AG04450 (cell line): Measurements from ENCODE around the gene NDUFB2. TPM values are rescaled to one million over a fixed set of nuclear protein-coding genes. Genes with fewer than 3 reads are reported as not detected.
"Not testable (repeated sequence)": the region's sequence is repeated elsewhere in the genome, so short reads cannot be mapped to it uniquely, and the experiment has no call there.

Experiments
- CTCF ChIA-PET: fragments of 300-600, 350-600 bp; formaldehyde crosslinking; extraction: SDS; loops from one replicate; lab custom pipeline; 2022; ENCODE audit warnings: antibody characterized with exemption, inconsistent platforms; lab: Charles Lee
- POLR2A ChIA-PET: fragments of 350-600 bp; formaldehyde crosslinking; extraction: SDS; loops from one replicate; lab custom pipeline; 2021; ENCODE audit warnings: antibody characterized with exemption, inconsistent platforms; lab: Yijun Ruan, JAX
- DNase-seq: peaks from one replicate; pipeline ENCODE4 v3.0.0-alpha.2; 2011; ENCODE audit warnings: low read depth, low spot score
- H3K27ac ChIP-seq: one replicate; pipeline ENCODE4 v1.5.1; 2012; ENCODE audit warnings: low read depth, low read length, control low read depth
- H3K27me3 ChIP-seq: one replicate; pipeline ENCODE4 v1.6.0; 2012; ENCODE audit warnings: low read length; ENCODE audit not compliant: control insufficient read depth, insufficient read depth
- H3K4me3 ChIP-seq: 2 replicates; pipeline ENCODE4 v1.5.1; 2011; ENCODE audit warnings: mild to moderate bottlenecking, low read depth, low read length, control low read depth
- H3K9me3 ChIP-seq: 2 replicates; pipeline ENCODE4 v1.5.1; 2012; ENCODE audit warnings: low read length; ENCODE audit not compliant: control insufficient read depth, insufficient read depth
- polyA plus RNA-seq: library from polyadenylated mRNA; depleted of rRNA; stranded (reverse); fragments of >200 nt; gene quantifications from 2 replicates; pipeline ENCODE4 v1.2.3, GENCODE V29; 2011
- TF ChIP-seq, protein P1 (sequence below): IDR thresholded peaks from 2 replicates; pipeline ENCODE4 v1.5.1; 2011; ENCODE audit warnings: low read depth, low read length, control low read depth, inconsistent platforms

Gene NDUFB2
- polyA plus RNA-seq, 1 experiment = 218 TPM

DNA sequence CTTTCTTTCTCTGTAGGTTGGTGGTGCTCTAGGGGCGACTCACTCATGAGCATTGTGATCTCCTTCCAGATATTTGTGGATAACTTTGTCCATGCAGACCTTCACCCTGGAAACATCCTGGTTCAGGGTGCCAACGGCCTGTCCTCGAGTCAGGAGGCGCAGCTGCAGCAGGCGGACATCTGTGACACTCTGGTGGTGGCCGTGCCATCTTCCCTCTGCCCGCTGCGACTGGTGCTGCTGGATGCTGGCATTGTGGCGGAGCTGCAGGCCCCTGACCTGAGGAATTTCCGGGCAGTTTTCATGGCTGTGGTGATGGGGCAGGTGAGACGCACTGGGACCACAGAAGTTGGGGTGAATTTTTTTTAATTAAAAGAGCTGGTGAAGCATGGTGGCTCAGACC, 9.6 kb upstream of the NDUFB2 start:
- no peak overlapping the region for H3K4me3 ChIP-seq
- CTCF ChIA-PET = interaction anchor here (0.5 to 2.0 kb wide), 2 partner anchors 9 to 12 kb away, joined by 7 to 9 read pairs; partner anchors contain the start of gene NDUFB2

DNA sequence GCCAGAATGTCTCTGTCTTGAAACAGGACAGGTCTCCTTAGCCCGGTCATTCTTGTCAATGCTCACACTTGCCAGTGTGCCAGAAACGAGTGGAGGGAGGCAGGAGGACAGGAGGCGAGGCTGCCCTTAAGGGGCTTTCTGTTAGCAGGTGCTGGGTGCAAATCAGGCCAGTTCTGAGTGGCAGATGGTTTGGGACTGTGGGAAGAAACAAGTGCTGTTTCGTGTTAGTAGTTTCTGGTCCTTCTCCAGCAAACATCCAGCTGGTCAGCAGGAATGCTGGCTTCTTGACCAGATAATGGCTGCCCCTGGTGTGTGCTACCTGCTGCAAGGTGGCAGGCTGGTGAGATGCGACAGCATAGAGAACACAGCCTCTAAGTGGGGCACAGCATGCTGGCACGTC, 8.2 kb upstream of the NDUFB2 start:
- CTCF ChIA-PET = no interaction called here
- Histone ChIP-seq H3K9me3 (no peaks in the 10 kb centered on the region), H3K27ac (no peak overlapping the region), H3K4me3 (no peak overlapping the region), H3K27me3 (no peaks in the 10 kb centered on the region)
- no peak for DNase-seq
- TF ChIP-seq, protein P1, sequence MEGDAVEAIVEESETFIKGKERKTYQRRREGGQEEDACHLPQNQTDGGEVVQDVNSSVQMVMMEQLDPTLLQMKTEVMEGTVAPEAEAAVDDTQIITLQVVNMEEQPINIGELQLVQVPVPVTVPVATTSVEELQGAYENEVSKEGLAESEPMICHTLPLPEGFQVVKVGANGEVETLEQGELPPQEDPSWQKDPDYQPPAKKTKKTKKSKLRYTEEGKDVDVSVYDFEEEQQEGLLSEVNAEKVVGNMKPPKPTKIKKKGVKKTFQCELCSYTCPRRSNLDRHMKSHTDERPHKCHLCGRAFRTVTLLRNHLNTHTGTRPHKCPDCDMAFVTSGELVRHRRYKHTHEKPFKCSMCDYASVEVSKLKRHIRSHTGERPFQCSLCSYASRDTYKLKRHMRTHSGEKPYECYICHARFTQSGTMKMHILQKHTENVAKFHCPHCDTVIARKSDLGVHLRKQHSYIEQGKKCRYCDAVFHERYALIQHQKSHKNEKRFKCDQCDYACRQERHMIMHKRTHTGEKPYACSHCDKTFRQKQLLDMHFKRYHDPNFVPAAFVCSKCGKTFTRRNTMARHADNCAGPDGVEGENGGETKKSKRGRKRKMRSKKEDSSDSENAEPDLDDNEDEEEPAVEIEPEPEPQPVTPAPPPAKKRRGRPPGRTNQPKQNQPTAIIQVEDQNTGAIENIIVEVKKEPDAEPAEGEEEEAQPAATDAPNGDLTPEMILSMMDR = no peak
- POLR2A ChIA-PET = no interaction called here

More for the DNA sequence above, 9.6 kb upstream of the NDUFB2 start:
- no peak for DNase-seq
- H3K27ac ChIP-seq = no peak overlapping the region
- no peaks in the 10 kb centered on the region for H3K9me3 ChIP-seq
- no peaks in the 10 kb centered on the region for H3K27me3 ChIP-seq
- TF ChIP-seq, protein P1 = no peak
- POLR2A ChIA-PET = interaction anchor here (0.6 kb wide), 1 partner anchor 9 kb away, joined by 6 read pairs; the partner anchor contains the start of gene NDUFB2

DNA sequence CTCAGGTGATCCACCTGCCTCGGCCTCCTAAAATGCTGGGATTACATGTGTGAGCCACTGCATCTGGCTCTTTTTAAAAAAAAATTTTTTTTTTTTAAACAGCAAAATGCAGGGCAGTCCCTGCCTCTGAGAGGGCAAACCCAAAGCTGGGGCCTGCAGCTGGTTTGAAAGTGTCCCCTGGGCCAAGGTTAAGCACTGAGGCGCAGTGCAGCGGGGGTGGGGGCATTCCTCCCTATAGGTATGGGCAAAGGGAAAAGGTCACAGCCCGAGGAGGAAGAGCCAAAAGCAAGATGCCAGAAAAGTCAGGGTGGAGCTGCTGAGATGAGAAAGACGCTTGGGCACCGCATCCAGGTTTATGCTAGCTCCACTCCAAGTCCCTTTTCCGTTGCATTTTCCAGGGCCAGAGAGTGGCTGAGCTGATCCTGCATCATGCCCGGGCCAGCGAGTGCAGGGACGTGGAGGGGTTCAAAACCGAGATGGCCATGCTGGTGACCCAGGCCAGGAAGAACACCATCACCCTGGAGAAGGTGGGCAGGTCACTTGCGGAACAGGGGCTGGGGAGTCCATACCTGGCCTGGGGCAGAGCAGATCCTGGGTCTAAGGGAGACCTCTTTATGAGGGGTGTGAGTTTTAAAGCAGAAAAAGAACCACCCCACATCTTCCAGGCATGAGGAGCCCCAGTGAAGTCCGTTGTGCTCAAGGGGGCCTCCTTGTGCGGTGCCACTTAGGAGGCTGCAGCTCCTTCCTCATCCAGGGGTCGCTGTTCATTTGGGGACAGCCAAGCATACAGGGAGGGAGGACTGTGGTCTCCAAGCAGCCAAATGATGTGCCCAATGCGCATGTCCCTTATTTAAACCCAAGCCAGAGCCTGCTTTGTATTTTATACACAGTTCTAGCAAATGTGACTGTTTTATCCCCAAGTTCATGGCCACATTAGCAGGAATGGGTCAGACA, 7.0 kb upstream of the NDUFB2 start:
- H3K27ac ChIP-seq = no peak overlapping the region
- no peak overlapping the region for H3K4me3 ChIP-seq
- CTCF ChIA-PET = no interaction called here
- TF ChIP-seq, protein P1 = no peak
- POLR2A ChIA-PET = no interaction called here
- no peaks in the 10 kb centered on the region for H3K27me3 ChIP-seq
- no peak for DNase-seq
- no peaks in the 10 kb centered on the region for H3K9me3 ChIP-seq

GRCh38 chr7:140691376-140692045, 5.0 kb upstream of the NDUFB2 start:
- no peak for DNase-seq
- CTCF ChIA-PET = no interaction called here
- Histone ChIP-seq H3K27me3 (no peaks in the 10 kb centered on the region), H3K9me3 (no peaks in the 10 kb centered on the region; the same call in 1 of the 2 replicates), H3K4me3 (no peak overlapping the region), H3K27ac (no peak overlapping the region)
- TF ChIP-seq, protein P1 = no peak
- POLR2A ChIA-PET = no interaction called here

DNA sequence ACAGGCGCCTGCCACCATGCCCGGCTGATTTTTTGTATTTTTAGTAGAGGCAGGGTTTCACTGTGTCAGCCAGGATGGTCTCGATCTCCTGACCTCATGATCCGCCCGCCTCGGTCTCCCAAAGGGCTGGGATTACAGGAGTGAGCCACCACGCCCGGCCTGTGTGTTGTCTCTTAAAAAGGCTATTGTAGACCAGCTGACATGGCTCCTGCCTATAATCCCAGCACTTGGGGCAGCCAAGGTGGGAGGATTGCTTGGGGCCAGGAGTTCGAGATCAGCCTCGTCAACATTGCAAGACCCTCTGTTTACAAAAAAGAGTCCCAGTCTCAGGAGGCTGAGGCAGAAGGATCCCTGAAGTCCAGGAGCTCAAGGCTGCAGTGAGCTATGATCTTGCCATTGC, 2.7 kb upstream of the NDUFB2 start:
- CTCF ChIA-PET = not testable (repeated sequence)

More for the DNA sequence above, 2.7 kb upstream of the NDUFB2 start:
- DNase-seq, H3K9me3 ChIP-seq, H3K27ac ChIP-seq, POLR2A ChIA-PET, H3K27me3 ChIP-seq, H3K4me3 ChIP-seq: not testable (repeated sequence)
